A673 (cell line): ENCODE data around the gene TJP1. TPM values are rescaled to one million over a fixed set of nuclear protein-coding genes. Genes with fewer than 3 reads are reported as not detected.

Source experiments
- BruUV-seq: library from RNA; stranded (reverse); fragments of 400-500 nt; replicated peaks from 2 replicates; lab custom pipeline; 2021; lab: Mats Ljungman, UMichigan
- CTCF ChIA-PET: fragments of 300-600 bp; sonication (Branson Sonifier 250); formaldehyde crosslinking; loops from one replicate; lab custom pipeline; 2022; ENCODE audit warnings: antibody characterized with exemption; lab: Charles Lee
- POLR2A ChIA-PET: fragments of 300-600 bp; sonication (Branson Sonifier 250); formaldehyde crosslinking; loops from one replicate; lab custom pipeline; 2022; ENCODE audit warnings: antibody characterized with exemption; ENCODE audit not compliant: low non-redundant PET; lab: Charles Lee
- DNase-seq: peaks from one replicate; pipeline ENCODE4 v3.0.0-alpha.2; 2015; ENCODE audit warnings: low spot score
- H3K27ac ChIP-seq: fragments of 200-600 bp; sonication (generic); 2 replicates; pipeline ENCODE4 v1.5.1; 2016; ENCODE audit warnings: mixed run types, low read depth, mild to moderate bottlenecking, mixed read lengths, antibody characterized with exemption, low read length; ENCODE audit not compliant: poor library complexity, severe bottlenecking
- H3K27me3 ChIP-seq: fragments of 200-600 bp; sonication (generic); replicated peaks from 2 replicates; pipeline ENCODE4 v1.6.1; 2017; ENCODE audit warnings: mixed run types, low read depth, mild to moderate bottlenecking, mixed read lengths, antibody characterized with exemption, low read length; ENCODE audit not compliant: insufficient read depth, poor library complexity
- H3K36me3 ChIP-seq: fragments of 200-600 bp; sonication (generic); 2 replicates; pipeline ENCODE4 v1.6.1; 2016; ENCODE audit warnings: mixed run types, mild to moderate bottlenecking, mixed read lengths, antibody characterized with exemption, low read length; ENCODE audit not compliant: insufficient read depth, poor library complexity, severe bottlenecking
- H3K4me1 ChIP-seq: fragments of 200-600 bp; sonication (generic); 2 replicates; pipeline ENCODE4 v1.6.1; 2017; ENCODE audit warnings: mixed run types, mild to moderate bottlenecking, mixed read lengths, antibody characterized with exemption, low read length; ENCODE audit not compliant: insufficient read depth, poor library complexity, severe bottlenecking
- H3K4me3 ChIP-seq: fragments of 200-600 bp; sonication (generic); 2 replicates; pipeline ENCODE4 v1.5.1; 2016; ENCODE audit warnings: low read depth, mixed run types, mild to moderate bottlenecking, mixed read lengths, low read length; ENCODE audit not compliant: poor library complexity, severe bottlenecking
- H3K9me3 ChIP-seq: fragments of 200-600 bp; sonication (generic); 2 replicates; pipeline ENCODE4 v1.6.1; 2016; ENCODE audit warnings: mixed run types, low read depth, mild to moderate bottlenecking, mixed read lengths, antibody characterized with exemption, low read length; ENCODE audit not compliant: poor library complexity, severe bottlenecking
- CTCF ChIP-seq: fragments of 300-800, 200-600 bp; sonication (generic); conservative IDR thresholded peaks from 2 replicates; pipeline ENCODE4 v1.5.1; 2017; ENCODE audit warnings: low read depth, mild to moderate bottlenecking, antibody characterized with exemption, low read length, moderate library complexity, mixed read lengths
- EZH2 ChIP-seq: fragments of 200-600 bp; sonication (generic); IDR thresholded peaks from 2 replicates; pipeline ENCODE4 v1.6.1; 2017; ENCODE audit warnings: borderline replicate concordance, low read depth, mild to moderate bottlenecking, mixed read lengths, antibody characterized with exemption, low read length; ENCODE audit not compliant: poor library complexity, severe bottlenecking
- intact Hi-C: fragments of 100-400 bp; cut with micrococcal nuclease; formaldehyde crosslinking; loops from one replicate; pipeline ENCODE4 v1.10.0; 2022; ENCODE audit not compliant: unreplicated experiment
- total RNA-seq: library from RNA; stranded (reverse); gene quantifications from 2 replicates; pipeline ENCODE4 v1.2.3, GENCODE V29; 2021

TJP1 gene
- total RNA-seq, 1 experiment from 2014 or later = 34.7 TPM

- ChIA-PET POLR2A (no interaction called here), CTCF (no interaction called here)
- Histone ChIP-seq H3K4me3 (no peak overlapping the region), H3K36me3 (no peaks in the 10 kb centered on the region), H3K4me1 (peaks cover 6% of the 10 kb centered on the region), H3K27me3 (no peaks in the 10 kb centered on the region), H3K27ac (no peak overlapping the region), H3K9me3 (no peaks in the 10 kb centered on the region)
- no peak for TF ChIP-seq EZH2
- no peak for TF ChIP-seq CTCF
- intact Hi-C loops = no loop called here
- no peak for DNase-seq
- no TSS peak for BruUV-seq
These were observed 37.9 kb upstream of the TJP1 start for GRCh38 chr15:29859973-29860715.

- Histone ChIP-seq H3K36me3 (no peaks in the 10 kb centered on the region), H3K4me1 (peaks cover 6% of the 10 kb centered on the region), H3K4me3 (no peak overlapping the region), H3K27me3 (no peaks in the 10 kb centered on the region), H3K27ac (no peak overlapping the region), H3K9me3 (no peaks in the 10 kb centered on the region)
- no peak for DNase-seq
- no TSS peak for BruUV-seq
- no peak for TF ChIP-seq CTCF
- TF ChIP-seq EZH2 = no peak
- ChIA-PET POLR2A (no interaction called here), CTCF (no interaction called here)
- intact Hi-C loops = no loop called here
These were observed 37.0 kb upstream of the TJP1 start for GRCh38 chr15:29859293-29859692.

- Histone ChIP-seq H3K4me1 (peaks cover 6% of the 10 kb centered on the region), H3K36me3 (no peaks in the 10 kb centered on the region), H3K27ac (peak overlapping the region; percentile 21), H3K27me3 (no peaks in the 10 kb centered on the region), H3K9me3 (no peaks in the 10 kb centered on the region), H3K4me3 (no peak overlapping the region)
- intact Hi-C loops = no loop called here
- no TSS peak for BruUV-seq
- peak; percentile 66 for DNase-seq
- TF ChIP-seq EZH2 = no peak
- no peak for TF ChIP-seq CTCF
- CTCF ChIA-PET = interaction anchor here (0.5 kb wide), 1 partner anchor 56 kb away, joined by 3 read pairs; no protein-coding TSS in a partner anchor
- POLR2A ChIA-PET = no interaction called here
These were observed 35.0 kb upstream of the TJP1 start for GRCh38 chr15:29857221-29857789.
